Measurements from ENCODE around the gene ANKRD53.
"Not testable (repeated sequence)": the region's sequence is repeated elsewhere in the genome, so short reads cannot be mapped to it uniquely, and the experiment has no call there.

ANKRD53 gene

DNA sequence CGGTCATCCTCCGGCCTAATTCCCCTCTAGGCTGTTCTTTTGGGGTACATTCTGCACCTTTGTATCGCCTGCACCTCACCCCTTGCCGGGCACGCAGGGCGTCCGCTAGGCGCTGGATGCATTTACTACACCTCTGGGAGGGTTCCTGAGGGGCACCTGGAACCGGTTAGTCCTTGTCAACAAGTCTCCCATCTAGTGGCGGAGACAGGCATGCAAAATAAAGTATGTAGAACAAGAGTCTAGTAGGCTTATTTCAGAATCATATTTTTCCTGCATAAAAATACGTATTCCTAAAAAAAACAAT, 16.9 kb downstream of the ANKRD53 start:
- TF ChIP-seq CTCF (IDR thresholded peaks at IDR 0.05; ENCODE audit: control insufficient read depth, insufficient read depth, low read depth, low read length, missing control alignments) = no peak

GRCh38 chr2:70998885-70999284, 20.5 kb downstream of the ANKRD53 start:
- not testable (repeated sequence) for H3K4me3 ChIP-seq (ENCODE audit: control insufficient read depth, low read depth, low read length); DNase-seq (ENCODE audit: low read depth)

More for the DNA sequence above, 16.9 kb downstream of the ANKRD53 start:
- peak overlapping the region; percentile 78 for H3K4me3 ChIP-seq (ENCODE audit: control insufficient read depth, low read depth, low read length)
- DNase-seq (ENCODE audit: low read depth) = no peak

DNA sequence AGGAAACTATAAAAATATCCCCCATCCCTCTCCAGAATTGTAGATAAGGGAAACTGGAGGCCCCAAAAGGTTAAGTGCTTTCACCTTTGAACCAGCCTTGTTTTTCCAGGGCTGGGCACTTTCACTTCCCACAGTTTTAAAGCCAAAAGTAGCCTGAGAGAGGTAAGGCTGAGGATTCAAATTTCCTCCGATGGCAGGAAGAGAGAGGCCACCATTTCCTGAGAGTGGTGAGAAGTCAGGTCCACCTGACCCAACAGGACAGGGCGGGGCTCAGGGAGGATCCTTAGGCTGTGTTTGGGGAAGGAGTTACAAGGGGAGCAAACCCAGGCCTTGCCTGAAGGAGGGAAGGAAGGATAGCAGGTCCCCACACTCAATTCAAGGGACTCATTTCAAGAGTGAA, 20.9 kb downstream of the ANKRD53 start:
- H3K4me3 ChIP-seq (ENCODE audit: control insufficient read depth, low read depth, low read length) = no peak overlapping the region
- no peak for TF ChIP-seq CTCF (IDR thresholded peaks at IDR 0.05; ENCODE audit: control insufficient read depth, insufficient read depth, low read depth, low read length, missing control alignments)

GRCh38 chr2:70999931-71000330, 21.5 kb downstream of the ANKRD53 start:
- H3K4me3 ChIP-seq (ENCODE audit: control insufficient read depth, low read depth, low read length); DNase-seq (ENCODE audit: low read depth): not testable (repeated sequence)

More for the DNA sequence above, 20.9 kb downstream of the ANKRD53 start:
- DNase-seq (ENCODE audit: low read depth) = no peak

- DNase-seq (ENCODE audit: low read depth) = no peak
- peak; percentile 95 for TF ChIP-seq CTCF (IDR thresholded peaks at IDR 0.05; ENCODE audit: control insufficient read depth, insufficient read depth, low read depth, low read length, missing control alignments)
- peak overlapping the region; percentile 34 for H3K4me3 ChIP-seq (ENCODE audit: control insufficient read depth, low read depth, low read length)
These were observed 22.6 kb downstream of the ANKRD53 start for GRCh38 chr2:71000780-71001591.

GRCh38 chr2:71001592-71001927, 23.1 kb downstream of the ANKRD53 start:
- TF ChIP-seq CTCF (IDR thresholded peaks at IDR 0.05; ENCODE audit: control insufficient read depth, insufficient read depth, low read depth, low read length, missing control alignments) = no peak
- no peak for DNase-seq (ENCODE audit: low read depth)
- H3K4me3 ChIP-seq (ENCODE audit: control insufficient read depth, low read depth, low read length) = no peak overlapping the region

- no peak for TF ChIP-seq CTCF (IDR thresholded peaks at IDR 0.05; ENCODE audit: control insufficient read depth, insufficient read depth, low read depth, low read length, missing control alignments)
- H3K4me3 ChIP-seq (ENCODE audit: control insufficient read depth, low read depth, low read length) = no peak overlapping the region
- DNase-seq (ENCODE audit: low read depth) = no peak
These were observed 23.6 kb downstream of the ANKRD53 start for GRCh38 chr2:71001981-71002570.

DNA sequence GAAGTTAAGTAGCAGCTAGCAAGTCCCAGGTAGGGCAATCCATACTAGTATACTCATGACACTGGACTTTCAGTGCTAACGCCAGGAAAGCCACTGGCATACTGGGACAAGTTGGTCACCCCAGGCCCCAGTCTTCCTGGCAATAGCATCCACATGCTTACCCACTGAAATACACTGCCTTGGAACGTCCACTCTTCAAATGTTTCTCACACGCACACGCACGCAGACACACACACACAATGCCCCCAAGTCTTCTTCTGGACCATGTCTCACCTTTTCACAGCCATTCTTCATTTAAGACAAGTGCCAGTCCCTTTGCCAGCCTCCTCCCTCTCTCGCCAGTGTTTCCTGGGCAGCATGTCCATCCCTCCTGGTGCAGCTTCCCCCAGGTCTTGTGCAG, 25.0 kb downstream of the ANKRD53 start:
- no peak for TF ChIP-seq CTCF (IDR thresholded peaks at IDR 0.05; ENCODE audit: control insufficient read depth, insufficient read depth, low read depth, low read length, missing control alignments)
- DNase-seq (ENCODE audit: low read depth) = no peak
- H3K4me3 ChIP-seq (ENCODE audit: control insufficient read depth, low read depth, low read length) = no peak overlapping the region

All from AG09309 (cell line).